ENCODE data around the gene PPP3R1.

DNA sequence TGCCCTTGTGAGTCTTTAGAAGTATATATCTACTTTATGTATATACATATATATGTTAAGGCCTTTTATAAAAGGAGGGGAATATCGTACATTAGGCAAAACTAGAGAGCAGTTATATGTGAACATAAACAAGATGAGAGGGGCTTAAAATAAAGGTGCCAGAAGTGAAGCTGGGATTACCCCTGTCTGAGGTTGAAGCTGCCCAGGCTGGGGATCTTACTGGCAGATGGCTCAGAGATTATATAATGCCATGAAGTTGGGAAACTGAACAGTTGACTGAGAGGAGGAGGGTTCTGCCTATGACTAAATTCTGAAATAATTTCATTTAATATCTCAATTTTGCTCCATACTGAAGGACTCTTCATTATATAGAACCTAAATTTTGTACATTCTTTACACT, 88.7 kb downstream of the PPP3R1 start:
- TF ChIP-seq CHD2 (IDR thresholded peaks at IDR 0.05; ENCODE audit: low read length, partially characterized antibody) (no peak), MAFK (IDR thresholded peaks at IDR 0.05; ENCODE audit: partially characterized antibody) (no peak), BHLHE40 (IDR thresholded peaks at IDR 0.05; ENCODE audit: low read depth, low read length) (no peak), POLR2A (IDR thresholded peaks at IDR 0.05; ENCODE audit: low read length) (no peak), HOXA7 (CRISPR knock-in tag; IDR thresholded peaks at IDR 0.05) (no peak), MYC (IDR thresholded peaks at IDR 0.05; ENCODE audit: borderline replicate concordance, low read length) (no peak), ESRRA (IDR thresholded peaks at IDR 0.05; ENCODE audit: borderline replicate concordance, low read length) (no peak)
- TF ChIP-seq, protein P1, sequence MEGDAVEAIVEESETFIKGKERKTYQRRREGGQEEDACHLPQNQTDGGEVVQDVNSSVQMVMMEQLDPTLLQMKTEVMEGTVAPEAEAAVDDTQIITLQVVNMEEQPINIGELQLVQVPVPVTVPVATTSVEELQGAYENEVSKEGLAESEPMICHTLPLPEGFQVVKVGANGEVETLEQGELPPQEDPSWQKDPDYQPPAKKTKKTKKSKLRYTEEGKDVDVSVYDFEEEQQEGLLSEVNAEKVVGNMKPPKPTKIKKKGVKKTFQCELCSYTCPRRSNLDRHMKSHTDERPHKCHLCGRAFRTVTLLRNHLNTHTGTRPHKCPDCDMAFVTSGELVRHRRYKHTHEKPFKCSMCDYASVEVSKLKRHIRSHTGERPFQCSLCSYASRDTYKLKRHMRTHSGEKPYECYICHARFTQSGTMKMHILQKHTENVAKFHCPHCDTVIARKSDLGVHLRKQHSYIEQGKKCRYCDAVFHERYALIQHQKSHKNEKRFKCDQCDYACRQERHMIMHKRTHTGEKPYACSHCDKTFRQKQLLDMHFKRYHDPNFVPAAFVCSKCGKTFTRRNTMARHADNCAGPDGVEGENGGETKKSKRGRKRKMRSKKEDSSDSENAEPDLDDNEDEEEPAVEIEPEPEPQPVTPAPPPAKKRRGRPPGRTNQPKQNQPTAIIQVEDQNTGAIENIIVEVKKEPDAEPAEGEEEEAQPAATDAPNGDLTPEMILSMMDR (IDR thresholded peaks at IDR 0.05) = no peak
- TF ChIP-seq, protein P2, sequence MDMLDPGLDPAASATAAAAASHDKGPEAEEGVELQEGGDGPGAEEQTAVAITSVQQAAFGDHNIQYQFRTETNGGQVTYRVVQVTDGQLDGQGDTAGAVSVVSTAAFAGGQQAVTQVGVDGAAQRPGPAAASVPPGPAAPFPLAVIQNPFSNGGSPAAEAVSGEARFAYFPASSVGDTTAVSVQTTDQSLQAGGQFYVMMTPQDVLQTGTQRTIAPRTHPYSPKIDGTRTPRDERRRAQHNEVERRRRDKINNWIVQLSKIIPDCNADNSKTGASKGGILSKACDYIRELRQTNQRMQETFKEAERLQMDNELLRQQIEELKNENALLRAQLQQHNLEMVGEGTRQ (IDR thresholded peaks at IDR 0.05) = no peak
